HG03342 (cell line): ENCODE results near the gene APBA3.

ENCODE experiments used
- ATAC-seq: cut with Tn5 transposase; IDR thresholded peaks from one replicate; pipeline ENCODE4 v1.9.1; 2021; ENCODE audit warnings: mild to moderate bottlenecking, moderate library complexity; ENCODE audit not compliant: unreplicated experiment

APBA3 gene

GRCh38 chr19:3721887-3722442 is 39.5 kb downstream of the APBA3 start:
- ATAC-seq = no peak

GRCh38 chr19:3721131-3721886 is 40.2 kb downstream of the APBA3 start:
- ATAC-seq = no peak

GRCh38 chr19:3720349-3720917 is 41.1 kb downstream of the APBA3 start:
- no peak for ATAC-seq

GRCh38 chr19:3719868-3720267 is 41.6 kb downstream of the APBA3 start:
- ATAC-seq = no peak

GRCh38 chr19:3716147-3716668 is 45.3 kb downstream of the APBA3 start:
- ATAC-seq = no peak

- ATAC-seq = no peak
Observed at GRCh38 chr19:3712663-3713611, 48.6 kb downstream of the APBA3 start.

- no peak for ATAC-seq
Observed at GRCh38 chr19:3710265-3710812, 51.2 kb downstream of the APBA3 start.

GRCh38 chr19:3708207-3708931 is 53.1 kb downstream of the APBA3 start, which contains the start of gene TJP3:
Gene TJP3 (plus strand): TSS chr19:3708384. CDS start chr19:3728433, 20,049 bp downstream.
- ATAC-seq = no peak

- ATAC-seq = no peak
Observed at GRCh38 chr19:3707868-3708206, 53.7 kb downstream of the APBA3 start.

GRCh38 chr19:3701200-3701599 is 60.3 kb downstream of the APBA3 start:
- ATAC-seq = no peak
